DND-41 (cell line): ENCODE measurements around the gene SMAD6.

ENCODE experiments used
- EZH2 ChIP-seq: IDR thresholded peaks from 3 replicates; pipeline ENCODE4 v1.6.1; 2012; ENCODE audit warnings: borderline replicate concordance, low read depth, mild to moderate bottlenecking, moderate library complexity, low read length, inconsistent platforms; ENCODE audit not compliant: severe bottlenecking
- TF ChIP-seq, protein P1 (sequence below): IDR thresholded peaks from 2 replicates; pipeline ENCODE4 v1.5.1; 2012; ENCODE audit warnings: borderline replicate concordance, low read length, moderate library complexity, mild to moderate bottlenecking; ENCODE audit not compliant: poor library complexity, severe bottlenecking; ENCODE audit errors: extremely low read depth

DNA sequence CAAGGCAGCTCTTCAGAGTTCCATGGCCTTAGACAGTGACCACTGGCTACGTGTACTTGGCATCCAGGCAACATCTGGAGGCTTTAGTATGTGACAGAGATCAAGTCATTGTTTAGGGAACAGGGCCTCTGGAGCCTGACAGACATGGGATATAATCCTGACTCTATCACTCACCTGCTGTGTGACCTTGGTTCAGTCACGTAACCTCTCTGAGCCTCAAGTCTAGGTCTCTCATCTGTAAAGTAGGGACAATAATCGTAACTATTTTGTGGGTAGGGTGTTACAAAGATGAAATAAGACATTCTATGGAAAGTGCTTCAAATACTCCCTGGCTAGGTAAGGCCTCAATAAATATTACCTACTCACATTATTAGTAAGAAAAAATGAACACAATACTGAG is 114.2 kb downstream of the SMAD6 start:
- TF ChIP-seq, protein P1, sequence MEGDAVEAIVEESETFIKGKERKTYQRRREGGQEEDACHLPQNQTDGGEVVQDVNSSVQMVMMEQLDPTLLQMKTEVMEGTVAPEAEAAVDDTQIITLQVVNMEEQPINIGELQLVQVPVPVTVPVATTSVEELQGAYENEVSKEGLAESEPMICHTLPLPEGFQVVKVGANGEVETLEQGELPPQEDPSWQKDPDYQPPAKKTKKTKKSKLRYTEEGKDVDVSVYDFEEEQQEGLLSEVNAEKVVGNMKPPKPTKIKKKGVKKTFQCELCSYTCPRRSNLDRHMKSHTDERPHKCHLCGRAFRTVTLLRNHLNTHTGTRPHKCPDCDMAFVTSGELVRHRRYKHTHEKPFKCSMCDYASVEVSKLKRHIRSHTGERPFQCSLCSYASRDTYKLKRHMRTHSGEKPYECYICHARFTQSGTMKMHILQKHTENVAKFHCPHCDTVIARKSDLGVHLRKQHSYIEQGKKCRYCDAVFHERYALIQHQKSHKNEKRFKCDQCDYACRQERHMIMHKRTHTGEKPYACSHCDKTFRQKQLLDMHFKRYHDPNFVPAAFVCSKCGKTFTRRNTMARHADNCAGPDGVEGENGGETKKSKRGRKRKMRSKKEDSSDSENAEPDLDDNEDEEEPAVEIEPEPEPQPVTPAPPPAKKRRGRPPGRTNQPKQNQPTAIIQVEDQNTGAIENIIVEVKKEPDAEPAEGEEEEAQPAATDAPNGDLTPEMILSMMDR, result no peak
- no peak for TF ChIP-seq EZH2
